BE2C (cell line): ENCODE measurements around the gene GPC5.
"Not testable (repeated sequence)": the region's sequence is repeated elsewhere in the genome, so short reads cannot be mapped to it uniquely, and the experiment has no call there.

ENCODE experiments used
- DNase-seq: peaks from one replicate; pipeline ENCODE4 v3.0.0-alpha.2; 2020
- H3K27me3 ChIP-seq: fragments of 250-450 bp; sonication (Bioruptor Pico); 2 replicates; pipeline ENCODE4 v1.5.1; 2020; ENCODE audit warnings: mild to moderate bottlenecking
- H3K36me3 ChIP-seq: fragments of 250-450 bp; sonication (Bioruptor Pico); 2 replicates; pipeline ENCODE4 v1.5.1; 2020; ENCODE audit warnings: mild to moderate bottlenecking
- H3K4me1 ChIP-seq: fragments of 250-450 bp; sonication (Bioruptor Pico); 2 replicates; pipeline ENCODE4 v1.5.1; 2020
- H3K4me3 ChIP-seq: 2 replicates; pipeline ENCODE4 v1.5.1; 2011; ENCODE audit warnings: low read depth, low read length
- H3K9me3 ChIP-seq: fragments of 250-450 bp; sonication (Bioruptor Pico); 2 replicates; pipeline ENCODE4 v1.5.1; 2020
- TF ChIP-seq, protein P1 (sequence below): IDR thresholded peaks from 2 replicates; pipeline ENCODE4 v1.5.1; 2012; ENCODE audit warnings: mild to moderate bottlenecking, low read depth, low read length

GPC5 gene

DNA sequence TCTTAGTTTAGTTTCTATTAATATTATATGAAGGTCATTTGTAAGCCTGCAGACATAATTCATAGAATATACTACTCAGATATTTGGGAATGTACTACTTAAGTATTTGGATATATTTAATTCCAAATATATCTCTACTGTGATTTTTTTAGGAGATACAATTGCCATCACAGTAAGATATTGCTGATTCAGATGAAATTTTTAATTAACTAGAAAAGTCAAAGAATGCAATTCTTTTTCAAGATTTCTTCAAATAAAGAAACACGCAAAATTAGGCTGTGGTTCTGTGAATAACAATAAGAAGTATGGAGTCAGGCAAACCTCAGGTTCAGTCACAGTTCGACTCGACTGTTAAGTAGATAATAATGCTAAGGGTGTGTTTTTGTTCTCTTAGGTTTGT, 1277.8 kb downstream of the GPC5 start:
- TF ChIP-seq, protein P1, sequence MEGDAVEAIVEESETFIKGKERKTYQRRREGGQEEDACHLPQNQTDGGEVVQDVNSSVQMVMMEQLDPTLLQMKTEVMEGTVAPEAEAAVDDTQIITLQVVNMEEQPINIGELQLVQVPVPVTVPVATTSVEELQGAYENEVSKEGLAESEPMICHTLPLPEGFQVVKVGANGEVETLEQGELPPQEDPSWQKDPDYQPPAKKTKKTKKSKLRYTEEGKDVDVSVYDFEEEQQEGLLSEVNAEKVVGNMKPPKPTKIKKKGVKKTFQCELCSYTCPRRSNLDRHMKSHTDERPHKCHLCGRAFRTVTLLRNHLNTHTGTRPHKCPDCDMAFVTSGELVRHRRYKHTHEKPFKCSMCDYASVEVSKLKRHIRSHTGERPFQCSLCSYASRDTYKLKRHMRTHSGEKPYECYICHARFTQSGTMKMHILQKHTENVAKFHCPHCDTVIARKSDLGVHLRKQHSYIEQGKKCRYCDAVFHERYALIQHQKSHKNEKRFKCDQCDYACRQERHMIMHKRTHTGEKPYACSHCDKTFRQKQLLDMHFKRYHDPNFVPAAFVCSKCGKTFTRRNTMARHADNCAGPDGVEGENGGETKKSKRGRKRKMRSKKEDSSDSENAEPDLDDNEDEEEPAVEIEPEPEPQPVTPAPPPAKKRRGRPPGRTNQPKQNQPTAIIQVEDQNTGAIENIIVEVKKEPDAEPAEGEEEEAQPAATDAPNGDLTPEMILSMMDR: no peak
- H3K36me3 ChIP-seq: no peaks in the 10 kb centered on the region
- H3K4me3 ChIP-seq: no peak overlapping the region
- no peak for DNase-seq
- no peaks in the 10 kb centered on the region for H3K27me3 ChIP-seq
- H3K4me1 ChIP-seq: no peaks in the 10 kb centered on the region
- H3K9me3 ChIP-seq: no peaks in the 10 kb centered on the region

DNA sequence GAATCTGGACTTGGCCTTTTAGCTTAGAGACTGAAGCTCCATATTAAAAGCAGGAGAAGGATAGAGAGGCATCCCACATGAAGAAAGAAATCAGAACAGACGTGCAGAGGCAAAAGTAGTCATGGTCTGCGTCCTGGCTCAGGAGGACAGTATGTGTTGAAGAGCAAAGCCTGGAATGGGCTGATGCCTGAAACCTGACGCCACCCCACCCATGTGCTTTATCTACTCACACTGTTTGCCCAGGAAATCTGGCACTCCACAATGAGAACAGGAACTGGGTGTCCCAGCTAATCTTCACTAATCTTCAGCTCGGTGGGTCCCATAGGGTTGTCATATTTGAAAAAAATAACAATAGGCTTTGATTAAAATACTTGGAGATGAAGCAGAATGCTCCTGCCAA, 1279.2 kb downstream of the GPC5 start:
- DNase-seq: no peak
- no peaks in the 10 kb centered on the region for H3K9me3 ChIP-seq

DNA sequence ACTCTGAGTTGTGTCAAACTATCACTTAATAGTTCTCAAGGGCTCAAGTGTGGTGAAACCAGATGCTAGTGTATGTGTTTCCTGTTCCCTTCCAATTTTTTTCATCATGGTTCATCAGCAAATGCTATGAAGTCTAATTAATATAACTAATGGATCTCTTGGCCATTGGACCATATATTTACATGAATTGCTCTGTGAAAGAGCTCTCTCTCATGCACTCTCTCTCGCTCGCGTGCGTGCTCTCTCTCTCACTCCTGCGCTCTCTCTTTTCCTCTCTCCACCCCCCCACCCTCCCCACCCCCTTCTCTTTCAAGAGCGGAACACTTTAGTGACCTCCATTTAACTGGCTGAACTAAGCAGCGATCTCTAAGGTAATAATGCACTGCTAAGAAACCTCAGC, 1281.2 kb downstream of the GPC5 start:
- H3K36me3 ChIP-seq: no peaks in the 10 kb centered on the region
- TF ChIP-seq, protein P1: no peak
- H3K9me3 ChIP-seq: no peaks in the 10 kb centered on the region
- H3K4me3 ChIP-seq: no peak overlapping the region
- no peak for DNase-seq
- H3K4me1 ChIP-seq: no peaks in the 10 kb centered on the region
- no peaks in the 10 kb centered on the region for H3K27me3 ChIP-seq

More for the DNA sequence above, 1279.2 kb downstream of the GPC5 start:
- no peaks in the 10 kb centered on the region for H3K4me1 ChIP-seq
- TF ChIP-seq, protein P1: no peak
- H3K4me3 ChIP-seq: no peak overlapping the region
- H3K27me3 ChIP-seq: no peaks in the 10 kb centered on the region
- H3K36me3 ChIP-seq: no peaks in the 10 kb centered on the region

DNA sequence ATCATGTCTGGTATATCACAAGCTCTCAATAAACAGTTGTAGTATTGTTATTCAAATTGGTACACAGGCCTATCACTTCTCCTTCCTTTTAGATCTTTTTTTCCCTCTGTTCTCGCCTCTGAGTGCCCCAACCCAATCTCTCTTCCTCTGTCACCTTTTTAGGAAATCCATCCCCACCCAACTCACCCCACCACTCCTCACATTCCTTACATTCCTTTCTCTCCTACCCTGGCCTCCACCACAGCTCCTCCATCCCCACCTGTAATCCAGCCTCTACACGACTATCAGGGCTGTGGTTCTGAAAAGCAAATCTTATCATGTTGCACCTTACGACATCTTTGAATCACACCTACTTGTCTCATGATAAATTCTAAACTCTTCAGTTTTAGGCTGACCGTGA, 1282.8 kb downstream of the GPC5 start:
- no peak for DNase-seq
- Histone ChIP-seq H3K9me3 (no peaks in the 10 kb centered on the region), H3K4me3 (no peak overlapping the region), H3K27me3 (no peaks in the 10 kb centered on the region), H3K36me3 (no peaks in the 10 kb centered on the region), H3K4me1 (no peaks in the 10 kb centered on the region)
- TF ChIP-seq, protein P1: no peak

DNA sequence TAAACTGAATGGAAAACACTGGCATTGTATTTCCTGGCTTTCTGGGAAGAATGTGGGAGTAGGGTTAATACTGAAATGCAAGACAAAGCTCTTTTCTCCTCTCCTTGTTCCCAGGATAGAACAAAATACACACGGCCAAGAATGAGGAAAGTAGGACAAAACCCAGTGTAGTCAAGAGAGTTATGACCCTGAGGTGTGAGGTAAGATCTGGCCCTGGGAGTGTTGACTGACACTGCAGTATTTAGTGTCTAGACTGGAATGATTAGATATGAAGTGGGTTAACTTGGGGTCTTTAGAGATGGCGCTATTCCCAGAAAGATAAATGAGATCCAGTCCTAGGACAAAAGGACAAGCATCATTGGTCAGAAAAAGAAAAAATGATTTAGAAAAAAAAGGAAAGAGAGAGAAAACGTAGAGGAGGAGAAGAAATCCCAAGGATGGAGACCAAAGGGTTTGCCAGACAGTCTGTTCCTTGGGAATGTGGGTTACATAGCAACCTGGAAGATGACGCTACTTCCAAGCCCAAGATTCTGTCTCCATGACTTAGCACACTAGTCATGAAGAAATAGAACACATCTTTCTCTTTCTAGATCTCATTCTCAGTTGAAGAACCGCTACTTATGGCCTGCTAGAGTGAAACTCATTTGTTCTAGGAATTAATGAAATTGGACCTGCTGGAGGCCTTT, 1284.6 kb downstream of the GPC5 start:
- DNase-seq: no peak
- Histone ChIP-seq H3K4me3 (no peak overlapping the region), H3K36me3 (no peaks in the 10 kb centered on the region), H3K4me1 (no peaks in the 10 kb centered on the region), H3K27me3 (no peaks in the 10 kb centered on the region), H3K9me3 (no peaks in the 10 kb centered on the region)
- TF ChIP-seq, protein P1: no peak

DNA sequence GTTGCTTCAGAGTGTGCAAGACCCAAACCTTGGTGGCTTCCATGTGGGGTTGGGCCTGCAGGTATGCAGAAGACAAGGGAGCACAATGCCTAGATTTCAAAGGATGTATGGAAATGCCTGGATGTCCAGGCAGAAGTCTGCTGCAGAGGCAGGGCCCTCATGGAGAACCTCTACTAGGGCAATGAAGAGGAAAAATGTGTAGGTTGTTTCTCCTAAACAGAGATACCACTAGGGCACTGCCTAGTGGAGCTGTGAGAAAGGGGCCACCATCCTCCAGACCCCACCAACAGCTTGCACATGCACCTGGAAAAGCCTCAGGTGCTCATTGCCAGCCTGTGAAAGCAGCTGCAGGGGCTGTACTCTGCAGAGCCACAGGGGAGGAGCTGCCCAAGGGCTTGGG, 1295.6 kb downstream of the GPC5 start:
- Histone ChIP-seq H3K27me3 (no peaks in the 10 kb centered on the region), H3K4me1 (no peaks in the 10 kb centered on the region), H3K4me3 (no peak overlapping the region), H3K36me3 (no peaks in the 10 kb centered on the region), H3K9me3 (no peaks in the 10 kb centered on the region)
- DNase-seq: no peak
- TF ChIP-seq, protein P1: no peak

DNA sequence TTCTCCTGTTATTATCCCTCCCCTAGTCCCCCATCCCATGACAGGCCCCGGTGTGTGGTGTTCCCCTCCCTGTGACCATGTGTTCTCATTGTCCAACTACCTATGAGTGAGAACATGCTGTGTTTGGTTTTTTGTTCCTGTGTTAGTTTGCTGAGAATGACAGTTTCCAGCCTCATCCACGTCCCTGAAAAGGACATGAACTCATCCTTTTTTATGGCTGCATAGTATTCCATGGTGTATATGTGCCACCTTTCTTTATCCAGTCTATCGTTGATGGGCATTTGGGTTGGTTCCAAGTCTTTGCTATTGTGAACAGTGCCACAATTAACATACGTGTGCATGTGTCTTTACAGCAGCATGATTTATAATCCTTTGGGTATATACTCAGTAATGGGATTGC, 1297.4 kb downstream of the GPC5 start:
- H3K36me3 ChIP-seq, H3K27me3 ChIP-seq, H3K9me3 ChIP-seq, H3K4me3 ChIP-seq, H3K4me1 ChIP-seq, DNase-seq: not testable (repeated sequence)
